Vagina (tissue), 2 donors: ENCODE data around the gene KRTAP5-10.

Experiments used
- CTCF ChIP-seq, 3 experiments: fragments of 450-650 bp in 2 of 3; fragments of 200-600 bp in 1 of 3; sonication (generic) in 1 of 3; IDR thresholded peaks; one replicate each; pipeline ENCODE4 v1.5.1; 2017 to 2019; ENCODE audit warnings: antibody characterized with exemption in 3 of 3, mild to moderate bottlenecking in 2 of 3, moderate library complexity in 2 of 3
- POLR2A ChIP-seq, 2 donors: fragments of 450-650 bp; IDR thresholded peaks; one replicate each; pipeline ENCODE4 v1.6.1; 2017; ENCODE audit warnings: antibody characterized with exemption in 2 of 2, mild to moderate bottlenecking in 2 of 2, moderate library complexity in 2 of 2

DNA sequence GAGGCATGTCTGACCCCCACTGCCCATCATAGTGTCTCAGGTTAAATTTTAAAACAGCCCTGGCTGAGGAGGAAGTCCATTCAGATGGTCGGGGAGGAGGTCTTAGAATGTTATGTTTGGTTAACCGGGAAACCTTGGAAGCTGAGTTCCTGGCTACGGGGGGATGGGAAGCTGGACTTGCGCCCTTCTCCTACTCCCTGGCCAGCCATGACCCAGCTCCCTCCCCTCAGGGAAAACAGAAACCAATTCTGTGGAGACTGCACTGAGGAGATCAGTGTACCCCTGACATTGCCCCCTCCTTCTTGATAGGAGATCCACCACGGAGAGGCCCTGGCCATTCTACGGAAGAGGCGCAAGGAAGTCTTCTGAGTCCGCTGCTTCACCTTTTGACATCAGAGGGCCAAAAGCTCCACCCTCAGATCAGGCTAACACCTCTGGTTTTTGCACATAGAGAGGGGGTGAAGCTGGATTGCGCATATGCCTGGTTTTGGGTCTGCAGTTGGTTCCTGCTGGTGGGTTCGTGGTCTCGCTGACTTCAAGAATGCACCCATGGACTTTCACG is 19.9 kb upstream of the KRTAP5-10 start:
- no peak for TF ChIP-seq CTCF (IDR thresholded peaks at IDR 0.05)
- TF ChIP-seq POLR2A (IDR thresholded peaks at IDR 0.05), result no peak
